Middle frontal gyrus (tissue), 1 donor: ENCODE data around the gene RAB3A.

ENCODE experiments used
- DNase-seq: peaks from one replicate; pipeline ENCODE4 v3.0.0-alpha.2; 2015; ENCODE audit warnings: low spot score; ENCODE audit errors: extremely low spot score

Gene RAB3A, protein sequence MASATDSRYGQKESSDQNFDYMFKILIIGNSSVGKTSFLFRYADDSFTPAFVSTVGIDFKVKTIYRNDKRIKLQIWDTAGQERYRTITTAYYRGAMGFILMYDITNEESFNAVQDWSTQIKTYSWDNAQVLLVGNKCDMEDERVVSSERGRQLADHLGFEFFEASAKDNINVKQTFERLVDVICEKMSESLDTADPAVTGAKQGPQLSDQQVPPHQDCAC

DNA sequence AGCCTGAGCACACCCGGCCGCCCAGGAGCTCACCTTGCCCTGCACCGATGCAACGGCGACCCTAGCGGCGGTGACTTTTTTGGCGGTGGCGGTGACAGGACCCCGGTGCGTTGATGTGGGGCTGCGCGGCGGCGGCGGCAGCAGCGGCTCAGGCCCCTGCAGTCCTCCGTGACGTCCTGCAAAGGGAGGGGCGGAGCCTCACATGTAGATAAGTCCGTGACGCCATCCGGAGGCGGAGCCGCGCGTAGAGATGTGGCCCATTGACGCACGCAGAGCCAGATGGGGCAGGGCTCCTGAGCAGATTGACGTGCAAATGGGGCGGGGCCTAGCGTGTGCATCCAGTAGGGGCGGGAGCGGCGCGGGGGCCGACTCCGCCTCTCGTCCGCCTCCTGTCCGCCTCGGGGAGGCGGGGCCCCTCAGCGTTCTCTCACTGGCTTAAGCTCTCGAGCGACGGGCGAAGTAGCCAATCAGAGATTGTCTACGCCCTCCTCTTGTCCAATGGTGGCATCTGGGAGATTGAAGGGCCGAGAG is at the start of gene RAB3A:
Gene RAB3A (minus strand): TSS at position 180 of the 531 bp plus-strand sequence. CDS start 1,302 bp downstream, outside the sequence.
- peak; percentile 100 for DNase-seq

DNA sequence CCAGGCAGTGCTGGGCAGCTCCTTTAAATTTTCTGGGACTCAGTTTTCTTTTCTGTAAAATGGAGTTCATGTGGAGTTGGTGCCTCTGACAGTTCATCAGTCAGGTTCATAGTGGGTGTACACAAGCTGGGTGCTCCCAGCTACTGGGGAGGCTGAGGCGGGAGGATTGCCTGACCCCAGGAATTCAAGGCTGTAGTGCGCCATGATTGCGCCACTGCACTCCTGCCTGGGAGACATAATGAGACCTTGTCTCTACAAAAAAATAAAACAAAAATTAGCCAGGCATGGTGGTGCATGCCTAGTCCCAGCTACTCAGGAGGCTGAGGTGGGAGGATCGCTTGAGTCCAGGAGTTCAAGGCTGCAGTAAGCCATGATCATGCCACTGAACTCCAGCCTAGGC is 49.3 kb upstream of the RAB3A start:
- DNase-seq: no peak

GRCh38 chr19:18252370-18252717 is 48.5 kb upstream of the RAB3A start:
- no peak for DNase-seq

- DNase-seq: peak; percentile 38
Observed at GRCh38 chr19:18251587-18252369, 47.9 kb upstream of the RAB3A start.

DNA sequence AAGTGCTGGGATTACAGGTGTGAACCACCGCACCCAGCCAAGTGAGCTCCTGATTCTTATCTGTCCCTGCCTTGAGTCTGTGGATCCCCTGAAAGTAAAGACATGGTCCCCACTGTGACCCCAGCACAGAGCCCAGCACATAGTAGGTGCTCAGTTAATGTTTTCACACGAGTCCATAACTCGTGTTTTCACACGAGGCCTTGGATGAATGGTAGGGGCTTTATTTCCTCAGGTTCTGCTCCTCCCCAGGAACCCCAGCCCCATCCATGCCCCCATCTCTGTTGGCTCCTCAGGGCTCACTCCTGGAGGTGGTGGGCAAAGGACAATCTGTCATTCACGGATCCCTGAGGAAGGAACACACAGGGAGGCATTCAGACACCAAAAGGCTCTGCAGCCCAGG is 46.0 kb upstream of the RAB3A start:
- no peak for DNase-seq

DNA sequence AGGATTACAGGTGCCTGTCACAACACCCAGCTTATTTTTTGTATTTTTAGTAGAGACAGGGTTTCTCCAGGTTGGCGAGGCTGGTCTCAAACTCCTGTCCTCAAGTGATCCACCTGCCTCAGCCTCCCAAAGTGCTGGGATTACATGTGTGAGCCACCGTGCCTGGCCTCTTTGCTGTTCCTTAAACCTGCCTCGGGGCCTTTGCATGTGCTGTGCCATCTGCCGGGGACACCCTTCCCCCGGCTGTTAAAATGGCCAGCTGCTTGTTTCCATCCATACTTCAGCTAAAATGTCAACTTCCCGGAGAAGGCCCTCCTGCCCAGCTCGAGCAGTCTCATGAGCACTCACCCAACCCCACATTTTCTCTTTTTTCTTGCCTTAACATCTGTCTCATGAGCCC is 41.5 kb upstream of the RAB3A start:
- no peak for DNase-seq

- no peak for DNase-seq
Observed at GRCh38 chr19:18239303-18239702, 35.5 kb upstream of the RAB3A start.

DNA sequence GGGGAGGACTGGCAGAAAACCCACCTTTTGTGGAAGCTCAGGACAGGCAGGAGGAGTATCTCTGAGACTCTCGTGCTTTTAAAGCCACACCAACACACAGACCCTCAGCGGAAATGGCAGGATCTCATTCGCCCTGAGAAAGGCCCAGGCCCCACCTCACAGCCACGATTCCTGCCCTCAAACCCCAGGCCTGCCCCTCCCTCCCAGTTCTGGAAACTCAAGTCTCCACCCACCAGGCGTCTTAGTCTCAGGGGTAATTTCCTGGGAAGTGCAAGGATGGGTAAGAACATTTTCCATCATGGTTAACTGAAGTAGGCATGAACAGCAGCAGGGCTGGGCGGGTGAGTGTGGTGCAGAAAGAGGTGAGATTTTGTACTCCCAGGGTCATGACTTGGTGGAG is 30.4 kb upstream of the RAB3A start:
- no peak for DNase-seq

- no peak for DNase-seq
Observed at GRCh38 chr19:18233224-18233825, 29.5 kb upstream of the RAB3A start.

GRCh38 chr19:18232540-18233223 is 28.8 kb upstream of the RAB3A start:
- no peak for DNase-seq

DNA sequence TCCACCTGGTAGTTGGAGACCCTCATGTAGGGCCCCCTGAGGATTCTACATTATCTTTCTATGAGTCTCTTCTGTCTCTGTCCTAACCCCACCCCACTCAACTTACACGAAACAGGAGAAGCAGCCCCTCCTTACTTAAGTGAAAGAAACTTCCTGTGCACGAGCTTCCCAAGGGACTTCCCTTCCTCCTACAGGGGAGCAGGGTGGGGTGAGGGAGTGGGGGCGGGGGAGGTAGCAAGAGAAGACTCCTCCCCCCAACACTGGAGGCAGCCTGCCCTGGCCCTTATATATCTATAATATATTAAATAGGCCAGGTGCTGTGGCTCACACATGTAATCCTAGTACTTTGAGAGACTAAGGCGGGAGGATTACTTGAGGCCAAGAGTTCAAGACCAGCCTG is 27.9 kb upstream of the RAB3A start:
- DNase-seq: no peak

DNA sequence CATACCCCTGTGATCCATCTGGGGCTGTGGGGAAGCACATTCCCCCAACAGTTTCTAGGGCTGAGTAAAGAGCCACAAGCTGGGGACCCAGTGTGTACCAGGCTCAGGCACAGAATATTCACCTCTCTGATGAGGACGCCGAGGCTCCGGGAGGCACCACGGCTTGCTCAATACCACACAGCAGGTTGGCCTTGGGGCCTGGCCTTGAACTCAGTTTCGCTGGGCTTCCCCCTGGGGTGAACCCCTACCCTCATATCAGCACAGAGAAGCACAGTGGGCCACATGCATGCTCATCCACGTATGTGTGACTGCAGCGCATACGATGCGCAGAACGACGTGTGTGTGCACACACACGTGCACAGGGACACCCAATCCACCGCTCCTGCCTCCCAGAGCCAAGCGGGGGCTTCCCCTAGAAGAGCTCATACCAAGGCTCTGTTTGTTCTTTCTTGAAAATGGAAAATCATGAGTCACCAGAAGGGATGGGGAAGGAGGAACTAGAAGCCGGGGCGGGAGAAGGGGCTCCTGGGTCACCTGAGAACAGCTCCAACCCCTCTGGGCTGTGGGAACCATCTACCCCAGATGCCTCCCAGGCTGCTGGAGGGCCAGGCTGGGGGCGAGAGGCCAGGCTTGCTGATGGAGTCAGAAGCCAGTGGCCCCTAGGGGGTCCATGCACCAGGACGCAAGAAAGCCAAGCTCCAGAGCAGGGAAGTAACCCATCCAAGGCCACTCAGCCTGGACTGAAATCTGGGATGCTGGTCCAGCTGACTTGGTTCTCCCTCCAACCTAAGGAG is 27.3 kb upstream of the RAB3A start:
- no peak for DNase-seq

DNA sequence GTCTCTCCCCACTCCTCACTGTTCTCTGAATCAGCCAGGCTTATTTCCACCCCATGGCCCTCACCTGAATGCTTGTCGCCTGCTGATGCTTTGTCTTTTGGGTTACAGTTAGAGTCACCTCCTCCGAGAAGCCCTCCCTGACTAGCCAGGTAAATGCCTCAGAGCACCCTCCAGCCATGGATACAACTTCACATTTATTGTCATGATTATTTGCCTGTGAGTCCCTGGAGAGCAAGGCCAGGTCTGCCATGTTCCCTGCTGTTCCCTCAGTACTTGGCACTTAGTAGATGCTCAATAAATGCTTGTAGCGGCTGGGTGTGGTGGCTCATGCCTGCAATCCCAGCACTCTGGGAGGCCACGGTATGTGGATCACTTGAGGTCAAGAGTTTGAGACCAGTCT is 26.1 kb upstream of the RAB3A start:
- DNase-seq: no peak

- no peak for DNase-seq
Observed at GRCh38 chr19:18229474-18229873, 25.6 kb upstream of the RAB3A start.

DNA sequence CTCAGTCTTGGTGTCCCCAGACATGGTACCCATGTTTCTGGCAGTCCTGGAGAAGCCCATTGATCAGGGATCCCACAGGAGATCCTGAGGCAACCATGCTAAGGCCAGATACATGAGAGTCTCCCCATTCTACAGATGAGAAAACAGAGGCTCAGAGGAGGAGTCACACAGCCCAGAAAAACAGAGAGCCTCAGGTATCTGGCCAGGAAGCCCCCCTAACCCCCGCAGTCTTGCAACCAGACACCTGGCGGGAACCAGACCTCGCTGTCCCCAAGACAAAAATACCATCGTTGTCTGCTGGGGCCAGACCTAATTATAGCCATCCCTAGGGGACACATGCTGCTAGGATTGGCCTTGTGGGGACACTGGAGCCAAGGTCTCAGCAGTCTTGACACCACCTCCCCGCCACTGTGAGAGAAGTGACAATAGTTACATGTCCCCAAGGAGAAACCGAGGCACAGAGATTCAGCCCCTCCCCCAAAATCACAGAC is 24.0 kb upstream of the RAB3A start:
- DNase-seq: no peak

DNA sequence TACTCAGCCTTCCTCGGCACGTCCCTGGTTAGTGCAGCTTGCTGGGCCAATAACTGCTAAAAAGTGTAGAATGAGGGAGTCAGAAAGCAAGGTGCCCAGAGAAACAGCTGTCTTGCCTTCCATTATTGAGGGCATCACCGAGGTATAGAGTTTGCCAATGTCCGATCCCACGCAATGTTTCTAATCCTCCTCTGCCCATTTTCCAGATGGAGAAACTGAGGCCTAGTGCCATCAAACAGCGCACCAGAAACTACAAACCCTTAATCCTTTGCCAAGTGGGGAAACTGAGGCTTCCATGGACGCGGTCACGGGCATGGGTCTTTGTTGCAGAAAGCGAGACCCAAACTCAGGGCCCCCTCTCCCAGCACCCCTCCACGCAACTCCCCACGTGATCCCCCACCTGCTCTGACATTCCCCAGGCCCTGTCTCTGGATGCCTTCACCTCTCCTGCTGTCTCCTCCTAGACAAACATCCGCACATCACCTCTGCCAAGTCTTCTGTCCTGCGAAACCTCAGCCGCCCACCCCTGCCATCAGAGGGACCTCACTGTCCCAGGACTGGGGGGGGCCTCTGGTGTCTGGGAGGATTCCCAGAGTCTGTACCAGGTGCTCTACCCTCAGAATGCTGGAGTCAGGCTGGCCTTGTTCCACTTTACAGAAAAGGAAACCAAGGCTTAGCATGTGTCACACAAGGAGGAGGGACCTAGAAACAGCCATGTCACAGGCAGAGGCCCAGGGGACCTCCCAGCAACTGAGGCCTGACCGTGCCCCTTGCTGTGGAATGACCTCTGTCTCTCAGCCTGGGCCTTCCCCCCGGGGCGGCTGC is 23.3 kb upstream of the RAB3A start:
- no peak for DNase-seq

- no peak for DNase-seq
Observed at GRCh38 chr19:18225702-18226468, 22.0 kb upstream of the RAB3A start, which contains the start of gene PDE4C. Gene PDE4C, minus strand, starts transcription at chr19:18226438. Its CDS starts 23 bp downstream, at chr19:18226415.

GRCh38 chr19:18225355-18225701 is 21.5 kb upstream of the RAB3A start:
- DNase-seq: no peak
